C4-2B (cell line): ENCODE measurements around the gene ACOT7.

Experiments used
- H3K27ac ChIP-seq: fragments of 450-650 bp; 2 replicates; pipeline ENCODE4 v1.5.1; 2017
- ZFX ChIP-seq: fragments of 450-650 bp; IDR thresholded peaks from 2 replicates; pipeline ENCODE4 v1.6.1; 2017
- TF ChIP-seq, protein P1 (sequence below): fragments of 450-650 bp; conservative IDR thresholded peaks from 2 replicates; pipeline ENCODE4 v1.5.1; 2017; ENCODE audit warnings: mild to moderate bottlenecking

The ACOT7 gene

DNA sequence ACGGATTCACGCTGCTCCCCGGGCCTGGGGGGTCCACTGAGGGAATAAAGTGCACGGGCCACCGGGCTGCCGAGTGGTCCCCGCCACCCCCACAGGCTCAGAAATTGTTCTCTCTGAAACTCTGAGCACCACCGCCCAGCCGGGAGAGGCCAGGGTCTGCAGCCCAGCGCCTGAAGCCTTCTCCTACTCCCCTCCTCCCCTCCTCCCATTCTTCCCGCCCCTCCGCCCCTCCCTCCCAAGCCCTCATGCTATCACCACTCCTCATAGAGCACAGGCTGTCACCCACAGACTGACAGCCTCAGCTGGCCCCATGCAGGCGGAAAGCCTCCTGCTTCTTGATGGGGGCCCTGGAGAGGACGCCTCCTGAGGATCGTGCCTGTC, 132.0 kb downstream of the ACOT7 start:
- TF ChIP-seq, protein P1, sequence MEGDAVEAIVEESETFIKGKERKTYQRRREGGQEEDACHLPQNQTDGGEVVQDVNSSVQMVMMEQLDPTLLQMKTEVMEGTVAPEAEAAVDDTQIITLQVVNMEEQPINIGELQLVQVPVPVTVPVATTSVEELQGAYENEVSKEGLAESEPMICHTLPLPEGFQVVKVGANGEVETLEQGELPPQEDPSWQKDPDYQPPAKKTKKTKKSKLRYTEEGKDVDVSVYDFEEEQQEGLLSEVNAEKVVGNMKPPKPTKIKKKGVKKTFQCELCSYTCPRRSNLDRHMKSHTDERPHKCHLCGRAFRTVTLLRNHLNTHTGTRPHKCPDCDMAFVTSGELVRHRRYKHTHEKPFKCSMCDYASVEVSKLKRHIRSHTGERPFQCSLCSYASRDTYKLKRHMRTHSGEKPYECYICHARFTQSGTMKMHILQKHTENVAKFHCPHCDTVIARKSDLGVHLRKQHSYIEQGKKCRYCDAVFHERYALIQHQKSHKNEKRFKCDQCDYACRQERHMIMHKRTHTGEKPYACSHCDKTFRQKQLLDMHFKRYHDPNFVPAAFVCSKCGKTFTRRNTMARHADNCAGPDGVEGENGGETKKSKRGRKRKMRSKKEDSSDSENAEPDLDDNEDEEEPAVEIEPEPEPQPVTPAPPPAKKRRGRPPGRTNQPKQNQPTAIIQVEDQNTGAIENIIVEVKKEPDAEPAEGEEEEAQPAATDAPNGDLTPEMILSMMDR: no peak
- TF ChIP-seq ZFX: no peak
- no peak overlapping the region for H3K27ac ChIP-seq

DNA sequence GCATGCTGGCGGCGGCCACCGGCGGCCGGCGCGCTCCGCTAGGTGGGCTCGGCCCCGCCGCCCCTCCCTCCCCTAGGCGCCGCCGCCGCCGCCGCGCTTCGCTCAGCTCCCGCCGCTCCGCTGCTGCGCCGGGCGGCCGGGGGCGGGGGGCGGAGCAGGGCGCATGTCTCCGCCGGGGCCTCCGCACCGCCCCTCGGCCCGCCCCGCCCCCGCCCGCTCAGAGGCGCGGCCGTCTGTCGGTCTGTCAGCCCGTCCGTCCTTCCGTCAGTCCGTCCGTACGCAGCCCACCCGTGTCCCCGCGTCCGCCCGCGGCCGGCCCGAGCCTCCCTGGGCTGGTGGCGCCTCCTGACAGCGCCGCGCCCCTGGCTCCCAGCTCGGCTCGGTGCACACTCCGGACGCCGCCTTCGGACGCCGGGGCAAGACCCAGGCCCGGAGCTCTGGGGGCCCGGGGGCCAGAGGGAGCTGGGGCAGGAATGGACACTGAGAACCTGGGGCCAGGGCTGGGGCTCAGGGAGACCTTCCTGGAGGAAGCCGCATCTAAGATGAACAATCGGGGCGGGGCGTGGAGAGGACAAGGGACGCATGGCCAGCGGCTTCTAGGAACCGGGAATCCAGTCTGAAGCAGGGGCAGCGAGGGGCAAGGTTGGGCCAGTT, 132.5 kb downstream of the ACOT7 start, which contains the start of gene GPR153:
Gene GPR153, minus strand, starts transcription at position 138 of the 654 bp plus-strand sequence. CDS start 6,193 bp downstream, outside the sequence.
- no peak within 1 kb of the TSS for H3K27ac ChIP-seq
- no peak for TF ChIP-seq ZFX
- TF ChIP-seq, protein P1: no peak

DNA sequence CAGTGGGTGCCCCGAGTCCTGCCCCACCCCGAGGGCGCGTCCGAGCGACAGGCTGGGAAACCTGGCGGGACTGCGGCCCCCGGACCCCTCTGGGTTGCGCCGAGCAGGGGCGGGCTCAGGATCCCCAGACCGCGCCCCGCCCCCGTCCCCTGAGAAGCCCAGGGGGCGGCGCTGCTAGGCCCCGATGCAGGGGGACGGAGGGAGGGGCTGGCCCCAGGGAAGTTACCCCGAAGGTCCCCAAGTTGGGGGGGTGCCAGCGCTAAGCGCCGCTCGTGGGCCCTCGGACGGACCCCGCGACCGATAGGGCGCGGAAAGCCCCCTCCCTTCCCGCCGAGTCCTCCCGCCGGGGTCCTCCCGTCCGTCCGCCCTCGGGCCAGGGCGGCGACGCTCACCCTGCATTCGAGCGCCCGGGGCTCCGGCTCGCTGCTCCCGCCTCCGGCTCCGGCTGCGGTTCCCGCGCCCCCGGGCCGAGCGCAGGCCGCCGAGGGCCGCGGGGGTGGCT, 133.1 kb downstream of the ACOT7 start:
- no peak for TF ChIP-seq ZFX
- TF ChIP-seq, protein P1: no peak
- no peak overlapping the region for H3K27ac ChIP-seq

DNA sequence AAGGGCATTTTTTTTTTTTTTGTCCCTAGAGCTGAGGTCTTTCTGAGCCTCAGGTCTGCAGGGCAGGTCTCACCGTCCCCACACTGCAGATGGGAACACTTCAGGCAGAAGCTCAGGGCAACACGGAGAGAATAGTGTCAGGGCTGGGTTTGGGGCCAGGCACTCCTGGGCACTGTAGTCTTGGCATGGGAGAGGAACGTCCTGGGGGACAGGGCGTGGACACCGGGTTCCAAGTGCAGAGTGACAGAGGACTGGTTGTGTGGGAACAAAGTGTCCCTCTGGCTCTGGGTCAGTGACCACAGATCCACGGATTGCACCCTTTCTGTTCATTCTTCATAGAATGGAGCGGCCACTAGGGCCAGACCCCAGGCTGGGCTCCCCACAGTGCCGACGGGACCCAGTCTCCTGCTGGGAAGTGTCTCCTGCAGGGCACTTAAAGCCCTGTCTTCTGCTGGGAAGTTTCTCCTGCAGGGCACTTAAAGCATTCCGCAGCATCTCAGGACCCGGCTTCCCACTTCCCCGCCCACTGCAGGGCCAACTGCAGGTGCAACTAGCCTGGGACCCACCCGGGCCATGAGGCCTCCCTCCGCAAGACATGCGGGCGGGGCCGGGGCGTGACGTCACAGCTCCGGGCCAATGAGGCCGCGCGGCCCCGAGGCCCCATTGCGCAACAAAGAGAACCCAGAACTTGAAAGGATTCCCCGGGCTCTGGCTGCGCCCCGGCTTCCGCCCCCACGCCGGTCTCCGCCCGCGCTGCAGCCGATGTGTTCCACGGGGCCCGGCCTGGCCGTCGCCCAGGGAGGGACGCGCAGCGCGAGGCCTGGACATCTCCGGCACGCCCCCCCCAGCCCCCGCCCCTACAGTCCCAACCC, 133.8 kb downstream of the ACOT7 start:
- TF ChIP-seq ZFX: no peak
- TF ChIP-seq, protein P1: no peak
- no peak overlapping the region for H3K27ac ChIP-seq

DNA sequence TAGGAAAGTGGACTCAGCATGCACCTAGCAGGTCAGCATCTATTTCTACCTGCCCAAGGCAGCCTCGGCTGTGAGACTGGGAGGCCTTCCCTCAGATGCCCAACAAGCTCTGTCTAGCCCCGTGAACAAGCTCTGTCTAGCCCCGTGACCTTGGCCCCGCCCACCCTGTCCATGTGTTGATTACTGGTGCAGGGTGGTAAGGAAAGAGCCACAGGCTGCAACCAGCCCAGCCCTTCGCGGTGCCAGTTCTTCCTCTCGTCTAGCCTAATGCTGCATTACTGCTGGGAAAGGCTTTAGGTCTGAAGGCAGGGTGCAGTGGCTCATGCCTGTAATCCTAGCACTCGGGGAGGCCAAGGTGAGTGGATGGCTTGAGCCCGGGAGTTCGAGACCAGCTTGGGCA, 134.9 kb downstream of the ACOT7 start:
- no peak overlapping the region for H3K27ac ChIP-seq

DNA sequence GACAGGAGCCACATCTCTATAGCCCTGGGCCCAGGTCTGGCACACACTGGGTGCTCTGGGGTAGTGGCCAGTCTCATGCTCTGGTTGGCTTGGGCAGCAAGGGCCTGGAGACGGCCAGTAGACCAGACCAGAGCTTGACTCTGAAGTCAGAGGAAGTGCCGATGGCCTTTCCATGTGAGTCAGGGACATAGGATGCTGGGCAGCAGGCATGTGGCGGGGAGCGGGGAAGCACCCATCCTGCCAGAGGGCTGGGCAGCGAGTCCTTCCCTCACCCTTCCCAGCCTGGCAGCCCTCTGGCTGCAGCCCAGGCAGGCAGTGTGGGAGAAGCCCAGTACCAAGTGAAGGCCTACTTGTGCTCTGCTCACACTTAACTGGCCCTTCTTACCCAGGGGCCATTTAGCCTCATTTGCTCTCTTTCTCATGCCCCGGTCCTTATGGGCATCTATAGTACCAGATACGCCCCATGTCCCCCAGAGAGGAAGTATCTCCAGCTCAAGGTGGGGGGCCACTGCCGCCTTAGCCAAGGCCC, 136.0 kb downstream of the ACOT7 start:
- no peak overlapping the region for H3K27ac ChIP-seq
- TF ChIP-seq ZFX: no peak
- TF ChIP-seq, protein P1: no peak

More for the DNA sequence above, 134.9 kb downstream of the ACOT7 start:
- TF ChIP-seq, protein P1: no peak
- no peak for TF ChIP-seq ZFX

DNA sequence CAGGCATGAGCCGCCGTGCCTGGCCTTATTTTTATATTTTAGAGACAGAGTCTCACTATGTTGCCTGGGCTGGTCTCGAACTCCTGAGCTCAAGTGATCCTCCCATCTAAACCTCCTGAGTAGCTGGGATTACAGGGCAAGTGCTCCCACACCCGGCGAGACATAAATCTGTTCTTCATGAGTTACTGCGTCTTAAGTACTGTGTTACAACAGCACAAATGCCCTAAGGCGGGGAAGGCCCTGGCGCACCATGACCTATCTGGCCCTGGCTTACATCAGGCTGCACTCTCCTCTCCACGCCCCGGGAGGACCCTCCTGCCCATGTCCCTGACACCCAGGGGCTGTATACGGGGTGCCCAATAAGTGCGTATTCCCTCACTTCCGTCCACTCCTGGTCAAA, 136.9 kb downstream of the ACOT7 start:
- TF ChIP-seq ZFX: no peak
- TF ChIP-seq, protein P1: no peak
- no peak overlapping the region for H3K27ac ChIP-seq
